ENCODE measurements around the gene ITGB3. TPM values are rescaled to one million over a fixed set of nuclear protein-coding genes. Genes with fewer than 3 reads are reported as not detected.

ITGB3 gene
- total and polyA plus RNA-seq, 9 of the 15 experiments (the other 6 are each of a cell fraction or from before 2014, with no cell fraction given): 0.08 to 2.6 (median 0.62) TPM; not detected in 1

GRCh38 chr17:47209499-47209898 is 44.1 kb upstream of the ITGB3 start (continued):
- no peak for TF ChIP-seq MITF (IDR thresholded peaks at IDR 0.05)
- no peak for TF ChIP-seq SIRT6 (IDR thresholded peaks at IDR 0.05; ENCODE audit: low read depth, low read length)
- no peak for TF ChIP-seq THRA (IDR thresholded peaks at IDR 0.05)
- TF ChIP-seq TEAD2 (tag; IDR thresholded peaks at IDR 0.05): no peak
- TF ChIP-seq POLR2A (conservative IDR thresholded peaks at IDR 0.05): peak; percentile 46

DNA sequence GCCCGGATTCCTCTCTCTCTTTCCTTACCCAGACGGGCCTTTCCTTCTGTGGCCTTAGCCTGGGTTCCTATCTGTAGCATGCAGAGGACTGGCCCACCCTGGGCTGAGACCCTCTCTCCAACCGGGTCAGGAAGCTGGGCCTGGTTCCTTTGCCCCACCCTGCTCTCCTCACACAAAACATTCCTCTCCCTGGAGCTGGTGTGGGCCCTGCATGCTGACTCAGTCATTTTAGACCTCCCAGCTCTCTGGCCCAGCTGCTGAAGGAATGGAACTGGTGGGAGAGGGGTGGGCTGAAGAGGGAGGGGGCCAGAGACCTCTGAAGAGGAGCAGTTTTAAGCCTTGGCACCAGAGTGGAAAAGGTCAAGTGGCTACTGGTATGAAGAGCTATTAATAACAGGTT is 43.5 kb upstream of the ITGB3 start:
- in situ Hi-C loops (cut with MboI) (no loop called here), intact Hi-C loops (cut with micrococcal nuclease) (loop anchor here (5.0 kb wide), 1 partner anchor 33 kb away; no protein-coding TSS in a partner anchor)
- Histone ChIP-seq H3K27me3 (ENCODE audit: control insufficient read depth in 2 of 2, insufficient read depth in 2 of 2, low read length in 2 of 2) (no peaks in the 10 kb centered on the region), H3K9me3 (replicated peaks; ENCODE audit: control insufficient read depth, insufficient read depth, low read depth, low read length) (no peaks in the 10 kb centered on the region), H3K79me2 (ENCODE audit: control insufficient read depth, insufficient read depth, low read length) (peaks cover 56% of the 10 kb centered on the region), H2AFZ (ENCODE audit: low read depth, low read length) (peak overlapping the region; percentile 91), H3K4me3 (peak overlapping the region; percentile 51), H3K4me1 (replicated peaks in 1 of 2; ENCODE audit: control insufficient read depth in 2 of 2, insufficient read depth in 2 of 2, low read length in 2 of 2) (peaks cover 23 to 42% of the 10 kb centered on the region in 2 experiments), H4K20me1 (replicated peaks; ENCODE audit: control insufficient read depth, insufficient read depth, low read length) (no peaks in the 10 kb centered on the region), H3K36me3 (ENCODE audit: control insufficient read depth, insufficient read depth, low read length) (peaks cover 25% of the 10 kb centered on the region), H3K4me2 (ENCODE audit: insufficient read depth, low read length) (peak overlapping the region; percentile 98), H3K9ac (ENCODE audit: insufficient read depth in 1 of 2, low read depth in 2 of 2, low read length in 2 of 2) (peak overlapping the region; percentile 85 to 92), H3K27ac (ENCODE audit: extremely low read depth, low read depth, low read length) (peak overlapping the region; percentile 89), H3K9me1 (ENCODE audit: control insufficient read depth, insufficient read depth, low read length) (no peaks in the 10 kb centered on the region)
- 0% methylated on average over 3 of the region's 3 CpGs for WGBS (ENCODE audit: insufficient coverage, low coverage, missing lambda C conversion rate)
- POLR2A ChIA-PET: interaction anchor here (0.5 to 3.2 kb wide), 10 partner anchors 8 to 621 kb away, joined by 3 to 26 read pairs (median 3); partner anchors contain the start of genes LRRC46 and MRPL10
- DNase-seq (ENCODE audit: extremely low read depth in 1 of 4, low spot score in 3 of 4) (peak in 3 of 4 experiments; percentile 40 to 62 (median 50)), FAIRE-seq (peak; percentile 29), ATAC-seq (peak; percentile 55)
- BruUV-seq (replicated peaks): no TSS peak
- CTCF ChIA-PET (ENCODE audit: low intra/inter-chr PET ratio): no interaction called here
- TF ChIP-seq NR3C1 (CRISPR knock-in tag; IDR thresholded peaks at IDR 0.05) (no peak), HDAC8 (tag; IDR thresholded peaks at IDR 0.05) (no peak), ZNF436 (CRISPR knock-in tag; IDR thresholded peaks at IDR 0.05) (no peak), ZNF354B (CRISPR knock-in tag; IDR thresholded peaks at IDR 0.05) (no peak), ZNF695 (CRISPR knock-in tag; IDR thresholded peaks at IDR 0.05) (no peak), E4F1 (CRISPR knock-in tag; IDR thresholded peaks at IDR 0.05; ENCODE audit: borderline replicate concordance) (no peak), KDM5B (IDR thresholded peaks at IDR 0.05; ENCODE audit: insufficient replicate concordance, low read depth, low read length) (no peak), ZC3H4 (CRISPR knock-in tag; IDR thresholded peaks at IDR 0.05; ENCODE audit: borderline replicate concordance) (no peak), ZBTB8A (IDR thresholded peaks at IDR 0.05; ENCODE audit: partially characterized antibody) (no peak), NFIC (IDR thresholded peaks at IDR 0.05) (no peak), SMAD3 (CRISPR knock-in tag; conservative IDR thresholded peaks at IDR 0.05) (no peak), NCOA4 (IDR thresholded peaks at IDR 0.05; ENCODE audit: partially characterized antibody) (no peak), LEF1 (IDR thresholded peaks at IDR 0.05) (no peak), FOSL1 (tag; conservative IDR thresholded peaks at IDR 0.05) (no peak)
